HG03025 (cell line): ENCODE results near the gene DUSP5.
"Not testable (repeated sequence)": the region's sequence is repeated elsewhere in the genome, so short reads cannot be mapped to it uniquely, and the experiment has no call there.

ENCODE experiments used
- ATAC-seq: cut with Tn5 transposase; IDR thresholded peaks from one replicate; pipeline ENCODE4 v1.9.1; 2021; ENCODE audit warnings: mild to moderate bottlenecking, moderate library complexity; ENCODE audit not compliant: unreplicated experiment, low FRiP score

DUSP5 gene

DNA sequence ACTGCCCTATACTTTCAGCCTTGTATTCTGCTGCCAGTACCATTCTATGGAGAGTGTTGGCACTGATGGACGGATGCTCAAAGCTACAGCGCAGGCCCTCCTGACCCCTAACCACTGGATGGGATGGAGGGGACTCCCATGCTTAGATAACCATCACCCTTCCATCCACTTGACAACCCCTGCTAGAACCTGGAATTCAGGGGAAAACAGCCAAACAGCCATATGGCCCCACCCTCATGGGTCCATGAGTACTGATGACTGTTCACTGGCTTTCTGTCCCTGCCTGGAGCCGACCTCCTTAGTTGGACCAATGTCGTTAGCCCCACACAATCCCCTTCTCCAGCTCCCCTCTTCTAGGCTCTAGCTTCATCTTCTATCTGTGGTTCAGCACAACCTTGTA is 16.2 kb downstream of the DUSP5 start:
- no peak for ATAC-seq

DNA sequence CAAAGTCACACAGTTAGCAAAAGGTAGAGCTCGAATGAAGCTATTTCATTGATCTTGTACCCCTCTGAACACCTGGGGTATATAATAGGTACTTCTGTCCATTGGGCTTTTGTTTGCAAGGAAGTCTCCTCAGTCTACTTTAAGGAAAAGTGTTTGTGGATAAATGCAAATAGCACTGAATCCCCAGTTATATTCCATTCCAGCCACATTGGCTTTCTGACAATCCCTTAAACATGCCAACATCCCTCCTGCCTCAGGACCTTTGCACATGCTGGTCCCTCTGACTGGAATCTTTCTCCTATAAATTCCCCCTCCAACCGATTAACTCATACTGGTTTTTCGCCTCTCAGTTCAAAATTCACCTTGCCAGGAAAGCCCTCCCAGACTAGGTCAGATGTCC is 17.1 kb downstream of the DUSP5 start:
- ATAC-seq, result no peak

DNA sequence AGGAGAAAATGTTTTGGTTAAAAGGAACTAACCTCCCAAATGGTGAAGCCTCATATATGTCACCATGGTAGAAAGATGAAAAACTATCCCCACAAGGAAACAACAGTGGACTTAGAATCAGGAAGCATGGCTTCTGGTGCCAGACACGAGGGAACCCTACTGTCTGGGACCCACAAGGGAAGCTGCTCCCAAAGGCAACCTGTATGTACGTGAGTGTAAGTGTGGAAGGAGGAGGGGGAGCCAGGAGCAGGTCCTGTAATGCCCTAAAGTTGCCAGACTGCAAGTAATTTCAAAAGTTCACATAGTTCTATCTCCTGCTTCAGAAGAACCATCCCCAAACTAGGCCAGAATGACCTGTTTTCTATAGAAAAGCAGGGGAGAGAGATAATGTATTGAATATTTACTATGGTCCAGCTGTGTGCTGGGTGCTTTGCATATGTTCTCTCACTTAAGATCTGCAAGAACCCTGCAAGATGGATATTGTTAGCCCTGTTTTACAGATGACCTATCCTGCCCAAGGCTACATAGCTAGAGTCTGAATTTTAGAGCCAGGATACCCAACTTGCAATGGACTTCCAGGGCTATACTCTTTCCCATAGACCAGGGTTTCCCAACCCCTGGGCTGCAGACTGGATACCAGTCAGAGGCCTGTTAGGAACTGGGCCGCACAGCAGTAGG is 19.2 kb downstream of the DUSP5 start:
- ATAC-seq, result no peak

DNA sequence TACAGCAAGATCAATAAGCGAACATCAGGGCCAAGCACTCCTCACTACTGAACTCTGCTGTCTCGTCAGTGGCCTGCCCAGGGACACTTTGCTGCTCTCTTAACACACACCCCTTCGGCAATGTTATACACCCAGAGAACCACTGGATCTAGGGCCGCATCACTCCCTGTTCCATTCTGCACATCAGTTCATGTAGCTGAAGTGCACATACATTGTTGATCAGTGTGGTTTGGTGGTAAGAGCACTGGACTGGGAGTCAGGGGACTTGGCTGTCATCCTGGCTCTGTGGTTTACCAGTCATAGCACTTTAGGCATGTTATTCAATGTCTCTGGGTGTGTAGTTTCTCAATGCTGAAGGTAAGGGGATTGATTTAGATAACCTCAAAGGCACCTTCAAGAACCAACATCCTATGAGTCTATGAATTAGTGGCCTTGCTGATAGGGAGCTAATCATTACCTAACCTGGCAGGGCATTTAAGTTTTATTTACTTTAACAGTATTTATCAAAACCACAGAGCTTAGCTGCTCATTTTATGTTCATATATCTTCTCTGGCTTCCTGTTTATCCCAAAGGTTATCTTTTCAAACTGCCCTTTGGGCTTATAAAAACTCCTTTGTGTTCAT is 24.8 kb downstream of the DUSP5 start:
- ATAC-seq, result no peak

DNA sequence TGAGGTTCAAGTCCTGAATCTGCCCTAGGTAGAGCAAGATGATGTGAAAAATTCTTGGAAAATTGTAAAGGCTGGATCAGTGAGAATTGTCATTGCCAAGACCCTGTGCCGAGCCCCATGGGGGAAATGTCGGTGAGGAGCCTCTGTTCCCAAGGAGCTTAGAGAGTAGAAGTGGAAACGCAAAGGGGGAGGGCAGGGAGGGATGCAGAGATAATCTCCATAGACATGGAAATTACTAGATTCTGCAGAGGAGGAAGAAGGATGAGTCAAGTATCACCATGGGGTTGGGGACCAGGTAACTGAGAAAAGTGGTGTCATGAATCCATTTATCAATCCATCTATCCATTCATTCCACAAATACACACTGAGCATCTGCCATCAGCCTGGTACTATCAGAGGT is 26.0 kb downstream of the DUSP5 start:
- no peak for ATAC-seq

DNA sequence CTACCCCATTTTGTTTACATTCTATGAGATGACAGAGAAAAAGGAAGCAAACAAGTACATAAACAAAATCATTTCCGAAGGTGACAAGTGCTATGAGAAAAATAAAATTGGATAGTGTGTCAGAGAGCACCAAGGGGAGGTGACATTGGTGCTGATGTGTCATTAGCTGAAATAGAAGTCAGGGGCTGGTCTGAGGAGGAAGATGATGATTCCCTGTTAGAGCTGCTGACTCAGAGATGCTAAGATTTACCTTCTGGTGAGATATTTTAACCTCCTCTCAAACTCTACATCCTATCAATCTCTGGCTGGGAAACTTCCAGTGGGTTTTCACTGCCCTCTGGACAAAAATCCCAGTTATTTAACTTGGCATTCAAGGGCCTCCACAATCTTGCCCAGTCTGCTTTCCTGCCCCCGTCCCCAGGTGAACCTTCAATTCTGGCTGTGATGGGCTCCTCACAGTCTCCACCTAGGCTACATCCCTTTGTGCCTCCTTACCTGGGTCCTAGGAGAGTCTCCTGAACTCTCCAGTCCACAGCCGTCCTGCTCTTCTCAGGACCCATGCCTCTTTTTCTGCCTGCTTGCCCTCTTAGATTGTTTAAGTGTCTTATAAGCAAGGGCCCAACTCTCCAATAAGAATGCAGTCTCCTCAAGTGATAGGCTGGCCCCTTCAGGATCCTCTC is 26.6 kb downstream of the DUSP5 start:
- ATAC-seq, result no peak

DNA sequence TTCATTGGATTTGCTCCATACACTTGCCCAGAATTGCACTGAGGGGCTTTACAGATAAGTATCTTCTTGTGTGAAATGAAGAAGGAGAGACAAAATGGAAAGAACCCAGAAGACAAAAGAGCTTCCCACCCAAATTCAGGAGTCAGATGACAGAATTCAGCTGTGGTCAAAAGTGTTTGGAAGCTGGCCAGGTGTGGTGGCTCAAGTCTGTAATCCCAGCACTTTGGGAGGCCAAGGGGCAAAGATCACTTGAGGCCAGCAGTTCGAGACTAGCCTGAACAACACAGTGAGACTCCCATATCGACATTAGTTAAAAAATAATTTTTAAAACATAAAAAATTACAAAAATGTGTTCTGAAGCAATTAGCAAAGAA is 27.1 kb downstream of the DUSP5 start:
- no peak for ATAC-seq

DNA sequence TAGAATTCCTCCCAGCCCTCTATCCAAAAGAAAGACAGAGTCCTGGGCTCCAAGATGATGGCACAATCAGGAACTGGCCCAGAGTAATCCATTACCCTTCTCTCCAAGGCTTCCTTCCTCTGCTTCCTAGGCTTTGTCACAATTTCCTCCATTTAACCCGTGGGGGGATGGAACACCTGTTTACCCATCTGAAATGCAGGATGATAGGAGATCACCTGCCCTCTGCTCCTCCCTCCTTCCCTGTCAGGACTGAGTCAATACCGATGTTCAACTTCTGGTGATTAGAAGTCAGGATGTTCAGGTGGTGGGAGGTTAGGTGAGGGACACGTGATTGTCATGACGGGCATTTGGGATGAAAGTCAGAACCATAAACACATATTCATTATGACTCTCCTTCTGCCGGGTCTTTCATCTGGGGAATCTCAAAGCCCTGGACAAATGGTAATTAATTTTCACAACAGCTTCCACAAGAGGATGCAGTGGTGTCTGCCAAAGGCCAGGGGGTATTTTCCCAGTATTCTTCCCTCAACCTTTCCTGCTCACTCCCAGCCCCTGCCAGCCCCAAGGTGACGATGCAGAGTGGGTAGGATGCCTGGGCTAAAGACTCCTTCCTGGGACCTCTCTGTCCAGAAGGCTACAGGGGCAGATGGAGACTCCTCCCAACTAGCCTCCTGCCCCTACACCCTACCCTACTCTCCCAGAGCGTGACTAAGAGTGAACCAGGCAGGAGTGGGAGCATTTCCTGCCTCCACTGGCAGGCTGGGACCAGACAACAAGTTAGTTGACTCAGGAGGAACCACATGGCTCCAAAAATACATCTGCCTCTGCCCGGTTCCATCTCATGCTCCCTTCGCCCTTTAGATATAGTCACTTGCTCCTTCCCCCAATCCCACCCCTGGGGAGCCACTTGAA is 27.9 kb downstream of the DUSP5 start:
- no peak for ATAC-seq

DNA sequence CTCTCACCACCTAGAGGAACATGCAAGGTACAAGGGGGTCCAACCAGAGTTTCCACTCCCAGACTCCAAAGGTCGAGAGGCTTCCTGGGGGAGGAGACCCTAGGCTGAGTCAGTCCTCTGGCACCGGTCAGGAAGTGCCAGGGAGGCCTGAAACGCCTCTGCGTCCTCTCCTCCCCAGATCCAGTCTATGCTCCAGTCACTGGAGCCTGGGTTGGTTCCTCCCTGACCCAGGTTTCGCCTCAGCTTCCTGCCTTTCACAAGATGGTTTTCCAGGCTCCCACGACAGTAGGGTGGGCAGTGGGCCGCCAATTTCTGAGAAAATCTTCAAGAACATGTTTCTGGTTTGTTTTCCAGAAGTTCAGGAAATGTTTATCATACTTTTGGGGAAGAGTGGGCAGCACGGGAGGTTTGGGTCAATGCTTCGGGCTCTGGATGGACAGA is 30.0 kb downstream of the DUSP5 start:
- no peak for ATAC-seq

DNA sequence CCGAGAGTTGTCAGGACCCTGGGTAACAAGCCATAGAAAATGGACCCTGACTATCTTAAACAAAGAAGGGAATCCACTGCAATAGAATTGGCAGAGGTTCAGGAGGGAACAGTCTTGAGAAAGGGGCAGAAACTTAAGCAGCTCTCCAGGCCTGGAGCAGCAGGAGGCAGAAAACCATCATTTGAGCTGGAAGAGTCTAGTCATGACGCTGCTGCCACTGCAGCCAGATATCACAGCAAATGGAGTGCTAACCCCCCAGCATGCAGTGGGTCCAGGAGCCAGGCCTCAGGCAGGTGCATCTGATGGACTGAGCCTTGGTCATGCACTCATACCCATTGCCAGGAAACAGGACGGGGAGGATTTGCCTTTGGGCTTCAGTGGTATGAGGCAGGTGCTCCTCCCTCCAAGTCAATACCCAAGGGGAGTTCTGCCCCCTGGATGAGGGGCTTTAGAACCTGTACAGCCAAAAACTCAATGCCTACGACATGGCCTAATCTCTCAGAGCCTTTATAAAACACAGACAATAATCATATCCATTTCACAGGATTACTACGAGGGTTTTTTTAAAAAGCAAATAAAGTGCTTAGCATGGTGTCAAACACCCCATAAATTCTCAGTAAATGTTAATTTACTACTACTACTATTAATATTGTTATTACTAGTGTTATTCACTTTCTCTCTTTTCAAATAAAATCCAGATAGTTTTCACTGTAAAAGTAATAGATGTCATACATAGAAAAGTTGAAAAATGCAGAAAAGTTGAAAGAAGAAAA is 30.7 kb downstream of the DUSP5 start:
- ATAC-seq, result peak; percentile 9

DNA sequence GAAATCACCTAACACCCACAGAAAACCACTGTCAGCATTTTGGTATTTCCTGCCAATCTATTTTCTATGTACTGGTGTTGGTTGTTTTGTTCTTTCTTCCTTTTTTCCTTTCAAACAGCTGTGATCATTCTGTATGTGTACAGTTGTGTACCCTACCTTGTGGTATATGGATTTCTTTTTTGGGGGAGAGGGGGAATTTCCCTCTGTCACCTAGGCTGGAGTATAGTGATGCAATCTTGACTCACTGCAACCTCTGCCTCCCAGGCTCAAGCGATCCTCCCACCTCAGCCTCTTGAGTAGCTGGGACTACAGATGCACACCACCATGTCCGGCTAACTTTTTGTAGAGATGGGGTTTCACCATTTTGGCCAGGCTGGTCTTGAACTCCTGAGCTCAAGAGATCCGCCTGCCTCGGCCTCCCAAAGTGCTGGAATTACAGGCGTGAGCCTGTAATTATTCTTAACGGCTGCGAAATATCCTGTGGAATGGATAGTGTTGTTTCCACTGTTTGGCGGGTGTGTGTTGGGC is 31.4 kb downstream of the DUSP5 start:
- ATAC-seq, result peak; percentile 76

DNA sequence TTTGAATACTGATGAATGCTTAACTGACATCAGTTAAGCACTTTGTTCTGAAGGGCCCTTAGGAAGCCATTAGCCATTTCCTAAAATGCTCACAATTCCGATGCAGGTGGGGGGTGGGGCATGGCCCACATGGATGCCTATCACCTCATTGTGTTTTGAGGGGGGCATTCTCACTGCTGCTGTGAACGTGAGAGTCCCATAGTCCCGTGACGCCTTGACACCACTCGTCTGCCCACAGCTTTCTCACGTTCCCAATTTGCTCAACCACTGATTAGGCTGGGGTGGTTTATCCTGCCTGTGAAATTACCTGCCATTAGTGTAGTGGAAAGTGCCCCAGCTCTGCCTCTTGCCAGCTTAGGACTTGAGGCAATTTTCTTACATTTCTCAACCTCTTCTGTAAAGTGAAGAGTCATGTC is 31.9 kb downstream of the DUSP5 start:
- ATAC-seq, result no peak

DNA sequence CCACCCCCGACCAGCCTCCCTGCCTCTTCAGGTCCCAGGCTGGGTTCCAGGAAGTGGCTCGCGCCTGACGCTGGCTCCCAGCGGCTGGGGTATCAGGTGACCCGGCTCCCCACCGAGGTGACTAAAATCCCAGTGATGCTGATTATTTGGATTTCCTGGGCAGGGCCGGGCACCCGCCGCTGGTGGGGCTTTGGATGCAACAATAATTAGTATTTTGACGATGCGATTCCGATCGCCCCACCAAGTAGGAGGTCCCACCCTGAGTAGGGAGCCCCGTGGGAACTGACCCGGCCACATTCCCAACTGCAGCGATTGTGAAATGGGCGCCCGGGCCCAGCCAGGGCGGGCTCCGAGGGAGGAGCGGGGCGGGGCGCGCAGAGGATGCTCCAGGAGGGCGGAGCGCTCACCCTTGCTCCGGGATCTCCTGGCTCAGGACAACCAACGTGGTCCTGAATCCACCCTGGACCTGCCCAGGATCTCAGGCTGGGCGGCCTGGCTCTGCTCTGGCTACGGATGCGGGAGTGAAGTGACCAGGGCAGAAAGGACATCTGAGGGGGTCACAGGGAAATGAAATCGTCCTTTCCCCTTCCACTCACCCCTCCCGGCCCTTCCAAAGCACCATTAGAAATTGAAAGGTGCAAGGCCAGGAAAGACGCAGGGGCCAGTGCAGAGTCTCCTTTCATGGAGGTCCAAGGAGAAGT is 32.6 kb downstream of the DUSP5 start:
- no peak for ATAC-seq

DNA sequence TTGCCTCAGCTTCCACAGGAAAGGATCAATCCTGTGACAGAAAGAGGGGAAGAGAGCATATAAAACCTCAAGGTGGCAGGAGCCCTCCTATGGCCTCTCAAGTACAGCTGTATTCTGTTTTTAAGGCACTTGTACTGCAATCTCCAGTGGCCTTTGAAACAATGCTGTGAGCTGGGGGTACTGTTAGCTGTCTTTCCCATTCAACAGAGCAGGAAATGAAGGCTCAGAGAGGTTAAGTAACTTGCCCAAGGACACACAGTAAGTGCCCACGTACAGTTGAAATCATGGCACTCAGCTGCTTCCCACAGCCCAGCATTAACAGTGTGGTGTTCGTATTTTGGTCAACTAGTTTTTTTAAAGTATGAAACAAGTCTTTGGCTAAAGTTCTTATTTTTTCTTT is 34.0 kb downstream of the DUSP5 start:
- ATAC-seq, result no peak

DNA sequence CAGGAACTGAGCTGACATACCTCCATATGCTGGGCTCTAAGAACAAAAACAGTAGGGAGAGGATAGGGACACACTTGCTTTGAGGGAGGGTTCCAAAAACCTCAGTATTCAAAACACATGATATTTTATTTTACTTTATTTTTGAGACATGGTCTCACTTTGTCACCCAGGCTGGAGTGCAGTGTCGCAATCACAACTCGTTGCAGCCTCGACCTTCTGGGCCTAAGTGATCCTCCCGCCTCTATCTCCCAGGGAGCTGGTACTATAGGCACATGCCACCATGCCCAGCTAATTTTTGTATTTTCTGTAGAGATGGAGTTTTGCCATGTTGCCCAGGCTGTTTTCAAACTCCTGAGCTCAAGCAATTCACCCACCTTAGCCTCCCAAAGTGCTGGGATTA is 34.9 kb downstream of the DUSP5 start:
- not testable (repeated sequence) for ATAC-seq

DNA sequence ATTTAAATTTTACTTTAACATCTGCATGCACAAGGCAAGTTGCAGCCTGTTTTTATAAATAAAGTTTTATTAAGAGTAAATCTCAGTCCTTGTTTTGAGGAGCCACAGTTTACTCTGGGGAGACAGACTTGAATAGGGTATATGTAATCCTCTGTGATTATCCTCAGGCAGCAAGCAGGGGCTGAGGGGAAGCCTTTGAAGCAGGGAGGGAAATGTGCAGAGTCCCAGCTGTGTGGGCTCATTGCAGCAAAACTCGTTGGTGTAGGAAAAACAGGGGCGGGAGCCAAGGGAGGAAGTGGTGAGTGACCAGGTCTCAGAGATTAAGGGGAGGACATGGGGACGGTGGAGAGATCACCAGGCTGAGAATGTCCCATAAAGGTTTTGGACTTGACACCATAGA is 35.4 kb downstream of the DUSP5 start:
- ATAC-seq, result no peak

DNA sequence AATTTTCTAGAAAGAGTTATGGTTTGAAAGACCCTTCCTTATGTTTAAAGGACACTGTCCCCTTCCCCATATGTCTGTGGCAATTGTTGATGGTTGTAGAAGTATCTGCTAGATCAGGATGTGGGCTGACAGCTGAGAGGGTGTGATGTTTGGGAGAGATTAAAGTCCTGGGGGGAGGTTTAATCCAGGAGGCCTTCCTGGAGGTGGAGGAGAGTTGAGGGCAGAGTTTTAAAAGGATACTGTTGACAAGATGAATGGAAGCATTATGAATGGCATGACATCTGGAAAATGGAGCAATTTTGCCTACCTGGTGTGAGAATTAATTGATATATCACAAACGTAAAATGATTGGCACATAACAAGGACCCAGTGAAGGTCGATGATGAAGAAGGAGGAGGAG is 36.9 kb downstream of the DUSP5 start:
- ATAC-seq, result no peak

DNA sequence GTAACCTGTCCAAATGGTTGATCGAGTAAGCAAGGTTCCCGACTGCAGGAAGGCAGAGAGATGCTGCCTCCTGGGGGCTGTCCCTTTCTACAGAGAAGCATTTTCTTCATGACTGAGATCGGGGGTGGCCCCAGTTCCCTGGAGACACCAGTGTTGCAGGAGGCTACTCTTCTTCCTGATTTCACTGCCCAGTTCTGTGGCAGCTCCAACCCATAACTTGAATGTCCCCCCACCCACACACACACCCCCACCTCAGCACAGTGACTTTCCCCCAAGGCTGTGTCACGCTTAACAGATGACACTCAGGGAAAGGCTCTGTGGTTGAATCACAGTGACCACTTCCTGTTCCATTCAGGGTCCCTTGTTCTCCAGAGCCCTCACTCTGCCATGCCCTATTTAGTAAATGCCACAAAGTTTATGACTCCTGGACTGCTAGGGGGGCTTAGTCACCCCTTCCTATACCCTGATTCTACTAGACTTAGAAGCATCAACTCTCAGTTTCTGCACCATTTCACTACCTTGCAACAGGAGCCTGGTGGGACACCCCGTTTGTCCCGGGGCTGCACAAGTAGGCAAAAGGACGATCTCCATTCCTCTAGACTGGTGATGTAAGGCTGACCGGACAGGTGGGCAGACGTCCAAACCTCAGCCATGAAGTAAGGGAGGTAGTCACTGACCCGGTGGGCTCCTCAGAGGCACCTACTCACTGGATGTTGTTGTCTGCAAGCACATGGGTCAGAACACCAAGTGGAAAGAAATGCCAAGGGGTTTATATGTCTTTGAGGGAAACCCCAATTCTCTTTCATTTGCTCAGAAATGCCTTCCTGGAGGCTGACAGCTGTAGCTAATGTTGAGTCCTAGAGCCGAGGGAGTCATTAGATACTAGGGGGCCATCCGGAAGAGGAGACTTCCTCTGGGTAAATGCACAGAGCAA is 38.5 kb downstream of the DUSP5 start:
- peak; percentile 63 for ATAC-seq
